GM12878 (cell line): ENCODE measurements around the gene PCDHGA1. TPM values are rescaled to one million over a fixed set of nuclear protein-coding genes. Genes with fewer than 3 reads are reported as not detected.

ENCODE experiments used
- ASH2L ChIP-seq: fragments of 300-600, 200-600 bp; sonication (generic); IDR thresholded peaks from 2 replicates; pipeline ENCODE4 v1.6.1; 2017; ENCODE audit warnings: low read depth, mild to moderate bottlenecking, borderline replicate concordance
- CHD1 ChIP-seq: IDR thresholded peaks from 2 replicates; pipeline ENCODE4 v1.6.1; 2012; ENCODE audit warnings: low read depth, low read length, improper control_type of control experiment
- CTCF ChIP-seq, 3 experiments: IDR thresholded peaks in 2 of 3; conservative IDR thresholded peaks in 1 of 3; 2 replicates each; pipeline ENCODE4 v1.5.1; 2011; ENCODE audit warnings: low read depth in 3 of 3, low read length in 3 of 3, mild to moderate bottlenecking in 3 of 3, control low read depth in 2 of 3, moderate library complexity in 2 of 3, inconsistent platforms in 1 of 3, mixed read lengths in 1 of 3; ENCODE audit not compliant: control insufficient read depth in 2 of 3, insufficient read depth in 1 of 3; ENCODE audit errors: extremely low read depth in 1 of 3
- DPF2 ChIP-seq: fragments of 450-650 bp; IDR thresholded peaks from 2 replicates; pipeline ENCODE4 v1.6.1; 2017; ENCODE audit warnings: mild to moderate bottlenecking
- E2F4 ChIP-seq: IDR thresholded peaks from 2 replicates; pipeline ENCODE4 v1.6.1; 2012; ENCODE audit warnings: low read depth, low read length, improper control_type of control experiment
- FOXK2 ChIP-seq: fragments of 450-650 bp; IDR thresholded peaks from 2 replicates; pipeline ENCODE4 v1.6.1; 2017; ENCODE audit warnings: mild to moderate bottlenecking, moderate library complexity
- FOXM1 ChIP-seq: IDR thresholded peaks from 2 replicates; pipeline ENCODE4 v1.6.1; 2012; ENCODE audit warnings: low read depth, mild to moderate bottlenecking, inconsistent platforms, low read length, moderate library complexity
- GABPA ChIP-seq: IDR thresholded peaks from 2 replicates; pipeline ENCODE4 v1.6.1; 2014; ENCODE audit warnings: antibody characterized with exemption, low read depth, mild to moderate bottlenecking, inconsistent platforms
- IRF3 ChIP-seq: fragments of 450-650 bp; IDR thresholded peaks from 2 replicates; pipeline ENCODE4 v1.6.1; 2014; ENCODE audit warnings: mild to moderate bottlenecking
- JUNB ChIP-seq: IDR thresholded peaks from 2 replicates; pipeline ENCODE4 v1.6.1; 2016; ENCODE audit warnings: antibody characterized with exemption, mild to moderate bottlenecking
- MTA2 ChIP-seq: fragments of 450-650 bp; IDR thresholded peaks from 2 replicates; pipeline ENCODE4 v1.6.1; 2016; ENCODE audit warnings: low read depth, mild to moderate bottlenecking, moderate library complexity
- MYB ChIP-seq: fragments of 150-350 bp; IDR thresholded peaks from 2 replicates; pipeline ENCODE4 v1.6.1; 2014; ENCODE audit warnings: mild to moderate bottlenecking, low read depth, low read length, borderline replicate concordance
- NRF1 ChIP-seq: conservative IDR thresholded peaks from 2 replicates; pipeline ENCODE4 v1.6.1; 2011; ENCODE audit warnings: mild to moderate bottlenecking, low read depth, low read length, improper control_type of control experiment
- PAX5 ChIP-seq: IDR thresholded peaks from 2 replicates; pipeline ENCODE4 v1.6.1; 2011; ENCODE audit warnings: low read depth, low read length, borderline replicate concordance
- RAD51 ChIP-seq: fragments of 450-650 bp; IDR thresholded peaks from 2 replicates; pipeline ENCODE4 v1.6.1; 2016; ENCODE audit warnings: moderate library complexity, mild to moderate bottlenecking, inconsistent platforms
- SREBF2 ChIP-seq: IDR thresholded peaks from 2 replicates; pipeline ENCODE4 v1.6.1; 2012; ENCODE audit warnings: mild to moderate bottlenecking, low read length
- TAF1 ChIP-seq: IDR thresholded peaks from 2 replicates; pipeline ENCODE4 v1.6.1; 2011; ENCODE audit warnings: mild to moderate bottlenecking, low read depth, low read length, borderline replicate concordance
- USF2 ChIP-seq: IDR thresholded peaks from 2 replicates; pipeline ENCODE4 v1.6.1; 2011; ENCODE audit warnings: low read depth, low read length, improper control_type of control experiment, borderline replicate concordance
- YBX1 ChIP-seq: fragments of 450-650 bp; IDR thresholded peaks from 2 replicates; pipeline ENCODE4 v1.6.1; 2016; ENCODE audit warnings: antibody characterized with exemption
- YY1 ChIP-seq: IDR thresholded peaks from 2 replicates; pipeline ENCODE4 v1.6.1; 2011; ENCODE audit warnings: low read depth, mild to moderate bottlenecking, low read length
- ZNF217 ChIP-seq: fragments of 450-650 bp; IDR thresholded peaks from 2 replicates; pipeline ENCODE4 v1.6.1; 2017; ENCODE audit warnings: antibody characterized with exemption, mild to moderate bottlenecking
- ZNF622 ChIP-seq: fragments of 450-650 bp; IDR thresholded peaks from 2 replicates; pipeline ENCODE4 v1.6.1; 2017; ENCODE audit warnings: mild to moderate bottlenecking, inconsistent platforms
- ZSCAN29 ChIP-seq: fragments of 450-650 bp; IDR thresholded peaks from 2 replicates; pipeline ENCODE4 v1.6.1; 2017; ENCODE audit warnings: mild to moderate bottlenecking, moderate library complexity
- polyA plus RNA-seq, 11 experiments: library from polyadenylated mRNA; depleted of rRNA in 4 of 11; unstranded in 6 of 11; stranded (reverse) in 5 of 11; fragments of >200 nt; fragmentation: Nextera tagmentation in 4 of 11; fragmentation: Illumina TruSeq in 1 of 11; extraction: Ambion mirVana in 4 of 11; extraction: Trizol in 1 of 11; gene quantifications; 1 replicate in 1 of 11; 2 replicates in 10 of 11; pipeline versions ENCODE4 v1.2.1 to v1.2.3, GENCODE V29; 2011 to 2016; ENCODE audit warnings: inconsistent platforms in 2 of 11, missing spikeins in 2 of 11, low read depth in 1 of 11
- total RNA-seq, 4 experiments: library from RNA; depleted of rRNA in 3 of 4; stranded (reverse); fragments of >200 nt in 3 of 4; fragmentation: Illumina TruSeq in 1 of 4; extraction: Trizol in 1 of 4; gene quantifications; 2 replicates each; pipeline versions ENCODE4 v1.2.1 to v1.2.3, GENCODE V29; 2013 to 2021
- TF ChIP-seq, protein P1 (sequence below): IDR thresholded peaks from 2 replicates; pipeline ENCODE4 v1.6.1; 2011; ENCODE audit warnings: low read depth, mild to moderate bottlenecking, low read length, moderate library complexity, borderline replicate concordance; ENCODE audit errors: extremely low read depth

Gene PCDHGA1
- total and polyA plus RNA-seq, 10 of the 15 experiments (the other 5 are each of a cell fraction or from before 2014, with no cell fraction given): 0.02 to 0.51 (median 0.19) TPM; not detected in 3

DNA sequence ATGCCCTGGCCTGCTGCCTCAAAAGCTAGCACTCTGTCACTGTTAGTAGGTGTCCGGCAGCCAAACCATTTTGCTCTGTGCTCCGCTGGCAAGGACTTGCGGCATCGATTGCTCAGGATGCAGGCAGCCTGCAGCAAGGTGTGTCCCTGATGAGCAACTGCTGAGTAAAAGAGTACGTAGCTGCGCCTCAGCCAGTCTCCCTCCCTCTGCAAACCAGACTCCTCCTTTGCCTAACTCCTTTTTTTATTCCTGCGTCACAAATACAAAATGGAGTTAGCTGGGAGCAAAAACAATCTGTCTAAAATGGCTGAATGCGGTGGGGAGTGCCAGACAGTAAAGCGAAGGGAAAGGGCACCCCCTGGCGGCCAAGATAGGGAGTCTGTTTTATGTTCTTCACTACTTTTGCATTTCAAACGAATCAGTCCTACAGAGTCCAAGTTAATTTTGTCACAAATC lies 227.4 kb downstream of the PCDHGA1 start (continued):
- no peak for TF ChIP-seq FOXK2
- TF ChIP-seq SREBF2: no peak
- TF ChIP-seq MTA2: no peak
- no peak for TF ChIP-seq DPF2
- TF ChIP-seq TAF1: no peak
- TF ChIP-seq YBX1: no peak
- no peak for TF ChIP-seq CHD1
- no peak for TF ChIP-seq ZNF622
- TF ChIP-seq GABPA: no peak
- peak; percentile 72 to 82 (median 78) for TF ChIP-seq CTCF (IDR thresholded peaks at IDR 0.05 in 2 of 3, conservative IDR thresholded peaks at IDR 0.05 in 1 of 3; ENCODE audit: control insufficient read depth in 2 of 3, extremely low read depth in 1 of 3, insufficient read depth in 1 of 3, low read depth in 3 of 3, low read length in 3 of 3)
- TF ChIP-seq FOXM1: peak; percentile 71
- TF ChIP-seq NRF1: no peak
- TF ChIP-seq JUNB: no peak
- TF ChIP-seq PAX5: no peak
- TF ChIP-seq, protein P1, sequence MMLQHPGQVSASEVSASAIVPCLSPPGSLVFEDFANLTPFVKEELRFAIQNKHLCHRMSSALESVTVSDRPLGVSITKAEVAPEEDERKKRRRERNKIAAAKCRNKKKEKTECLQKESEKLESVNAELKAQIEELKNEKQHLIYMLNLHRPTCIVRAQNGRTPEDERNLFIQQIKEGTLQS: no peak
- no peak for TF ChIP-seq USF2
- no peak for TF ChIP-seq MYB
- TF ChIP-seq ZNF217: no peak
- TF ChIP-seq IRF3: no peak
- no peak for TF ChIP-seq E2F4
- no peak for TF ChIP-seq ZSCAN29
- no peak for TF ChIP-seq RAD51
- peak; percentile 100 for TF ChIP-seq YY1
- TF ChIP-seq ASH2L: no peak
- TF ChIP-seq, all 136 proteins: peak for 30
